NT2/D1 (cell line): ENCODE measurements around the gene TUBA4A.

Experiments used
- SUZ12 ChIP-seq: IDR thresholded peaks from 2 replicates; pipeline ENCODE4 v1.6.1; 2011; ENCODE audit not compliant: insufficient read length, insufficient read depth; ENCODE audit errors: extremely low read depth
- YY1 ChIP-seq: IDR thresholded peaks from 2 replicates; pipeline ENCODE4 v1.6.1; 2011; ENCODE audit not compliant: insufficient read length, insufficient read depth
- ZNF274 ChIP-seq: IDR thresholded peaks from 2 replicates; pipeline ENCODE4 v1.6.1; 2011; ENCODE audit warnings: mild to moderate bottlenecking, low read depth, low read length

- TF ChIP-seq YY1 (no peak), SUZ12 (no peak), ZNF274 (no peak)
Observed at GRCh38 chr2:219278655-219279150, 25.0 kb upstream of the TUBA4A start.
